ENCODE data around the gene LMX1B. TPM values are rescaled to one million over a fixed set of nuclear protein-coding genes. Genes with fewer than 3 reads are reported as not detected.

The LMX1B gene
- total RNA-seq, 4 donors from 2014 or later: 3.2 to 6.9 (median 4.6) TPM

- no peak overlapping the region for H3K4me3 ChIP-seq (ENCODE audit: low read depth, poor library complexity, severe bottlenecking)
- WGBS, 2 donors: 69 to 70% methylated on average over 12 of the region's 12 CpGs
- intact Hi-C loops (cut with DNase I; ENCODE audit: low total_unique reads): no loop called here
- no peak for TF ChIP-seq POLR2A (IDR thresholded peaks at IDR 0.05)
- no peak for TF ChIP-seq CTCF (IDR thresholded peaks at IDR 0.05)
- DNase-seq (ENCODE audit: low spot score in 2 of 2): no peak
Observed at GRCh38 chr9:126605792-126606482, 7.8 kb upstream of the LMX1B start.

- DNase-seq (ENCODE audit: low spot score in 2 of 2): no peak
- intact Hi-C loops (cut with DNase I; ENCODE audit: low total_unique reads): no loop called here
- no peak for TF ChIP-seq POLR2A (IDR thresholded peaks at IDR 0.05)
- no peak for TF ChIP-seq CTCF (IDR thresholded peaks at IDR 0.05)
- WGBS, 2 donors: 58 to 59% methylated on average over 3 of the region's 3 CpGs
- no peak overlapping the region for H3K4me3 ChIP-seq (ENCODE audit: low read depth, poor library complexity, severe bottlenecking)
Observed at GRCh38 chr9:126606483-126606870, 7.3 kb upstream of the LMX1B start.

GRCh38 chr9:126607086-126607485 is 6.6 kb upstream of the LMX1B start:
- intact Hi-C loops (cut with DNase I; ENCODE audit: low total_unique reads): no loop called here
- TF ChIP-seq POLR2A (IDR thresholded peaks at IDR 0.05): no peak
- TF ChIP-seq CTCF (IDR thresholded peaks at IDR 0.05): no peak
- no peak for DNase-seq (ENCODE audit: low spot score in 2 of 2)
- no peak overlapping the region for H3K4me3 ChIP-seq (ENCODE audit: low read depth, poor library complexity, severe bottlenecking)
- WGBS, 2 donors: 25 to 35% methylated on average over 1 of the region's 1 CpG

GRCh38 chr9:126607731-126608130 is 6.0 kb upstream of the LMX1B start:
- TF ChIP-seq CTCF (IDR thresholded peaks at IDR 0.05) (no peak), POLR2A (IDR thresholded peaks at IDR 0.05) (no peak)
- WGBS, 2 donors: 74% methylated on average over 7 of the region's 7 CpGs
- intact Hi-C loops (cut with DNase I; ENCODE audit: low total_unique reads): no loop called here
- no peak for DNase-seq (ENCODE audit: low spot score in 2 of 2)
- H3K4me3 ChIP-seq (ENCODE audit: low read depth, poor library complexity, severe bottlenecking): no peak overlapping the region

- 88 to 89% methylated on average over 8 of the region's 8 CpGs for WGBS, 2 donors
- no peak for TF ChIP-seq CTCF (IDR thresholded peaks at IDR 0.05)
- no peak for TF ChIP-seq POLR2A (IDR thresholded peaks at IDR 0.05)
- H3K4me3 ChIP-seq (ENCODE audit: low read depth, poor library complexity, severe bottlenecking): no peak overlapping the region
- intact Hi-C loops (cut with DNase I; ENCODE audit: low total_unique reads): no loop called here
- no peak for DNase-seq (ENCODE audit: low spot score in 2 of 2)
Observed at GRCh38 chr9:126608551-126608950, 5.2 kb upstream of the LMX1B start.

- TF ChIP-seq POLR2A (IDR thresholded peaks at IDR 0.05) (no peak), CTCF (IDR thresholded peaks at IDR 0.05) (no peak)
- 76 to 79% methylated on average over 4 to 6 of the region's 6 CpGs for WGBS, 2 donors
- intact Hi-C loops (cut with DNase I; ENCODE audit: low total_unique reads): no loop called here
- DNase-seq (ENCODE audit: low spot score in 2 of 2): no peak
- H3K4me3 ChIP-seq (ENCODE audit: low read depth, poor library complexity, severe bottlenecking): no peak overlapping the region
Observed at GRCh38 chr9:126609191-126609590, 4.5 kb upstream of the LMX1B start.

Data from lower leg skin (tissue), 4 donors.